Left lung (tissue), 10 donors: ENCODE measurements around the gene VCP. TPM values are rescaled to one million over a fixed set of nuclear protein-coding genes. Genes with fewer than 3 reads are reported as not detected.
"Not testable (repeated sequence)": the region's sequence is repeated elsewhere in the genome, so short reads cannot be mapped to it uniquely, and the experiment has no call there.

Experiments used
- ATAC-seq: fragments of 200-7000 bp; cut with Tn5 transposase; one replicate; pipeline ENCODE4 v1.9.1; 2020; ENCODE audit warnings: moderate library complexity
- DNase-seq, 4 donors: peaks; one replicate each; pipeline ENCODE4 v3.0.0-alpha.2; 2013 to 2020
- H3K27ac ChIP-seq, 2 donors: fragments of 200-600 bp; sonication (generic) in 1 of 2; one replicate each; pipeline versions ENCODE4 v1.5.0 to v1.8.0; 2020 to 2021
- H3K27me3 ChIP-seq, 2 donors: fragments of 200-600 bp; sonication (generic) in 1 of 2; one replicate each; pipeline versions ENCODE4 v1.5.0 to v1.8.0; 2020 to 2021
- H3K36me3 ChIP-seq, 2 donors: fragments of 200-600 bp; sonication (generic) in 1 of 2; one replicate each; pipeline versions ENCODE4 v1.5.0 to v1.8.0; 2020 to 2021
- H3K4me1 ChIP-seq, 2 donors: fragments of 200-600 bp; one replicate each; pipeline ENCODE4 v1.8.0; 2021
- H3K4me3 ChIP-seq, 2 donors: fragments of 200-600 bp; sonication (generic) in 1 of 2; one replicate each; pipeline versions ENCODE4 v1.5.0 to v1.8.0; 2020 to 2021; ENCODE audit warnings: mild to moderate bottlenecking in 1 of 2
- H3K9me3 ChIP-seq, 2 donors: fragments of 200-600 bp; sonication (generic) in 1 of 2; one replicate each; pipeline versions ENCODE4 v1.5.0 to v1.8.0; 2020 to 2021
- CTCF ChIP-seq, 2 donors: fragments of 200-600 bp; sonication (generic) in 1 of 2; IDR thresholded peaks; one replicate each; pipeline versions ENCODE4 v1.5.0 to v1.8.0; 2021; ENCODE audit warnings: antibody characterized with exemption in 2 of 2
- intact Hi-C, 2 donors: fragments of 100-400 bp; cut with DNase I; formaldehyde crosslinking; loops; one replicate each; pipeline versions ENCODE4 v1.11.2 to v1.14.2; 2022
- polyA plus RNA-seq, 6 donors: library from polyadenylated mRNA; unstranded; fragments of 120-200 nt; gene quantifications; one replicate each; pipeline ENCODE4 v1.2.1, GENCODE V29; 2013; ENCODE audit not compliant: insufficient read length in 6 of 6
- total RNA-seq, 2 donors: library from RNA; stranded (reverse); fragmentation: NEBNext Ultra II Directional; extraction: Animal tissue kit (Norgen Biotek cat#: 25700); gene quantifications; one replicate each; pipeline ENCODE4 v1.2.1, GENCODE V29; 2021
- donor health status: DM: no; HTN: yes; CAD: no.
- donor health status: DM: no; HTN: no; CAD: no.

Gene VCP
- total and polyA plus RNA-seq, 8 donors = 198 to 327 (median 224) TPM

DNA sequence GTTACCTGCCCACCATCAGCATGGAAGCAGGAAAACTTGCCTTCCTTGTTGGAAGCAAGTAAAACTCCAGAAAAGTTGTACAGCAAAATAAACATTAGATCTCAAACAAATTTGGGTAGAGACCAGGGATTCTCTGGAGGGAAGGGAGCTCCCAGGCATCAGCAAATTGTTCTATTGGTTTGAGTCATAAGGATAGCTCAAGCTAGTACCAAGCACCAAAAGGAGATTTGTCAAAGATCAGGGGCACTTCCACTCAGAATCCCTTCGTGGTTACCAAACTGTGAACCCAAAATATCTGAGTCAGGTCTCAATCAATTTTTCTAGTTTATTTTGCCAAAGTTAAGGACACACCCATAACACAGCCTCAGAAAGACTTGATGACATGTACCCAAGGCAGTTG, 45.1 kb downstream of the VCP start:
- Histone ChIP-seq H3K27ac (no peak overlapping the region), H3K27me3 (no peaks in the 10 kb centered on the region), H3K4me1 (no peaks in the 10 kb centered on the region), H3K4me3 (no peak overlapping the region), H3K9me3 (no peaks in the 10 kb centered on the region), H3K36me3 (no peaks in the 10 kb centered on the region)
- no peak for DNase-seq
- no peak for TF ChIP-seq CTCF (IDR thresholded peaks at IDR 0.05)
- intact Hi-C loops = no loop called here
- no peak for ATAC-seq

- H3K27ac ChIP-seq = no peak overlapping the region
- no peaks in the 10 kb centered on the region for H3K9me3 ChIP-seq
- no peaks in the 10 kb centered on the region for H3K27me3 ChIP-seq
- no peak for DNase-seq
- H3K36me3 ChIP-seq = peaks cover 0 to 3% of the 10 kb centered on the region in 2 donors
- no peak for ATAC-seq
- no peaks in the 10 kb centered on the region for H3K4me1 ChIP-seq
- no peak for TF ChIP-seq CTCF (IDR thresholded peaks at IDR 0.05)
- intact Hi-C loops = no loop called here
- H3K4me3 ChIP-seq = no peak overlapping the region
Observed at GRCh38 chr9:35026671-35027070, 45.8 kb downstream of the VCP start.

DNA sequence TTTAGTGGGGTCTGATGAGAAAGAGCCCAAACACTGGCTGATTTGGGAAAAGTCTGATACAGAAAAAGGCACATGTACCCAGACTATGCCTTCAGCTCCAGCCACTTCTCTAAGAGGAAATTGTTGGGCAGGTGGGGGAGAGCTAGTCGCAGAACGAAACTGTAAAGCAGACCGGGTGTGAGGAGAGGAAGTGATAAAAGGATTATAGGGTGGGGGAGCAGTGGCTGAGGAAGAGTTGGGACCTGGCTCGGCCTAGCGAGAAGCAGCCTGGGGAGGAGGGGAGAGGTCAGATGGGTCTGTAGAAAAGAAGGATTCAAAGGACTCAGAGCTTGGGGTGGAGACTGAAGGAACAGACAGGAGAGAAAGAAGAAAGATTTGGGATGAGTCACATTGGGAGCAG, 49.0 kb downstream of the VCP start:
- H3K9me3 ChIP-seq, DNase-seq, intact Hi-C loops, H3K4me1 ChIP-seq, H3K36me3 ChIP-seq, H3K27me3 ChIP-seq, H3K4me3 ChIP-seq, ATAC-seq, H3K27ac ChIP-seq: not testable (repeated sequence)

DNA sequence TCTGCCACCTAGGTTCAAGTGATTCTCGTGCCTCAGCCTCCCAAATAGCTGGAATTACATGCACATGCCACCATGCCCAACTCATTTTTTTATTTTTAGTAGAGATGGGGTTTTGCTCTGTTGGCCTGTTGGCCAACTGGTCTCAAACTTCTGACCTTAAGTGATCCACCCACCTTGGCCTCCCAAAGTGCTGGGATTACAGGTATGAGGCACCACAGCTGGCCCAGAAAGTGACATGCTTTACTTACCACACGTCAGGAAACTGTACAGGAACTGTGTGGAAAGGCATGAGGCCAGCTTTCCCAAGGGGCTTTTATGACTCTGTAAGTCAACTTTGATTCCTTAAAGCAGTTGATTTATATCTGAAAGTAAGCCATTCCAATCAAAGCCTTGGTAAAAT, 57.9 kb downstream of the VCP start:
- TF ChIP-seq CTCF (IDR thresholded peaks at IDR 0.05) = no peak
- Histone ChIP-seq H3K4me1 (no peaks in the 10 kb centered on the region), H3K4me3 (no peak overlapping the region), H3K27ac (no peak overlapping the region), H3K36me3 (peaks cover 0 to 25% of the 10 kb centered on the region in 2 donors), H3K27me3 (no peaks in the 10 kb centered on the region), H3K9me3 (peaks cover 0 to 21% of the 10 kb centered on the region in 2 donors)
- intact Hi-C loops = no loop called here
- DNase-seq (no peak), ATAC-seq (no peak)

- Histone ChIP-seq H3K27me3 (no peaks in the 10 kb centered on the region), H3K9me3 (peaks cover 0 to 21% of the 10 kb centered on the region in 2 donors), H3K27ac (no peak overlapping the region), H3K4me3 (no peak overlapping the region), H3K36me3 (peaks cover 0 to 27% of the 10 kb centered on the region in 2 donors), H3K4me1 (no peaks in the 10 kb centered on the region)
- DNase-seq = no peak
- intact Hi-C loops = no loop called here
- TF ChIP-seq CTCF (IDR thresholded peaks at IDR 0.05) = no peak
- ATAC-seq = no peak
Observed at GRCh38 chr9:35010351-35010958, 62.0 kb downstream of the VCP start.

Other genes with a start within 250 kb of the VCP start
- gene PHF24, start 114.3 kb downstream of the VCP start, total RNA-seq = under 1 TPM; 0.44 to 0.58 TPM
- under 1 TPM; 0.20 to 0.78 (median 0.41) TPM for gene PHF24, start 114.3 kb downstream of the VCP start, polyA plus RNA-seq
- 10 to 100 TPM in 1 of 2 donors, 1 to 10 TPM in 1; 8.8 to 14.4 TPM for gene DNAJB5, start 82.9 kb downstream of the VCP start, total RNA-seq
- gene DNAJB5, start 82.9 kb downstream of the VCP start, polyA plus RNA-seq = 10 to 100 TPM in 2 of 6 donors, 1 to 10 TPM in 4; 6.9 to 13.3 (median 8.5) TPM
- gene FANCG, start 7.3 kb upstream of the VCP start, total RNA-seq = 10 to 100 TPM; 18.7 to 28.3 TPM
- 10 to 100 TPM; 40.0 to 59.0 (median 48.9) TPM for gene FANCG, start 7.3 kb upstream of the VCP start, polyA plus RNA-seq
- gene PIGO, start 24.0 kb upstream of the VCP start, total RNA-seq = 10 to 100 TPM; 29.8 to 30.7 TPM
- gene PIGO, start 24.0 kb upstream of the VCP start, polyA plus RNA-seq = 10 to 100 TPM; 22.9 to 25.8 (median 24.8) TPM
- 10 to 100 TPM; 62.3 to 90.3 TPM for gene STOML2, start 30.5 kb upstream of the VCP start, total RNA-seq
- gene STOML2, start 30.5 kb upstream of the VCP start, polyA plus RNA-seq = 100 to 1,000 TPM in 3 of 6 donors, 10 to 100 TPM in 3; 95.5 to 104 (median 99.5) TPM
- 10 to 100 TPM; 26.1 to 30.9 TPM for gene ATOSB, start 43.2 kb upstream of the VCP start, total RNA-seq
- 10 to 100 TPM; 13.1 to 14.8 (median 14.4) TPM for gene ATOSB, start 43.2 kb upstream of the VCP start, polyA plus RNA-seq
- gene UNC13B, start 89.4 kb upstream of the VCP start, total RNA-seq = 10 to 100 TPM; 76.0 to 92.3 TPM
- gene UNC13B, start 89.4 kb upstream of the VCP start, polyA plus RNA-seq = 10 to 100 TPM; 70.0 to 92.8 (median 86.3) TPM